Heart right ventricle (tissue), 16 donors: ENCODE measurements around the gene MAD1L1. TPM values are rescaled to one million over a fixed set of nuclear protein-coding genes. Genes with fewer than 3 reads are reported as not detected.
"Not testable (repeated sequence)": the region's sequence is repeated elsewhere in the genome, so short reads cannot be mapped to it uniquely, and the experiment has no call there.

ENCODE experiments used
- ATAC-seq, 8 donors: fragments of 200-7000 bp; cut with Tn5 transposase; one replicate each; pipeline ENCODE4 v1.9.1; 2020; ENCODE audit warnings: mild to moderate bottlenecking in 8 of 8, moderate library complexity in 8 of 8, moderate number of reproducible peaks in 1 of 8
- DNase-seq, 2 donors: peaks; one replicate each; pipeline ENCODE4 v3.0.0-alpha.2; 2020
- H3K27ac ChIP-seq, 10 donors: fragments of 200-600 bp; sonication (generic) in 2 of 10; one replicate each; pipeline versions ENCODE4 v1.5.0 to v1.8.0; 2020 to 2022; ENCODE audit warnings: mild to moderate bottlenecking in 3 of 10
- H3K27me3 ChIP-seq, 7 donors: fragments of 200-600 bp; one replicate each; pipeline ENCODE4 v1.8.0; 2021 to 2022; ENCODE audit warnings: mild to moderate bottlenecking in 2 of 7
- H3K36me3 ChIP-seq, 9 donors: fragments of 200-600 bp; sonication (generic) in 1 of 9; one replicate each; pipeline versions ENCODE4 v1.5.0 to v1.8.0; 2020 to 2022; ENCODE audit warnings: mild to moderate bottlenecking in 2 of 9
- H3K4me1 ChIP-seq, 9 donors: fragments of 200-600 bp; sonication (generic) in 1 of 9; one replicate each; pipeline versions ENCODE4 v1.5.0 to v1.8.0; 2020 to 2022; ENCODE audit warnings: mild to moderate bottlenecking in 4 of 9
- H3K4me3 ChIP-seq, 10 donors: fragments of 200-600 bp; sonication (generic) in 2 of 10; one replicate each; pipeline versions ENCODE4 v1.5.0 to v1.8.0; 2020 to 2022; ENCODE audit warnings: mild to moderate bottlenecking in 7 of 10, moderate library complexity in 2 of 10
- H3K9me3 ChIP-seq, 11 donors: fragments of 200-600 bp in 10 of 11; sonication (generic) in 2 of 11; one replicate each; pipeline versions ENCODE4 v1.5.0 to v1.8.0; 2013 to 2022; ENCODE audit warnings: mild to moderate bottlenecking in 2 of 11, control low read depth in 1 of 11, moderate library complexity in 1 of 11
- WGBS, 2 donors: extraction: QIAGEN DNeasy Blood & Tissue Kit; methylation state at CpG; one replicate each; pipeline ENCODE4 v1.1.7; 2013; ENCODE audit warnings: inconsistent platforms in 1 of 2; 5-methylcytosine and 5-hydroxymethylcytosine counted together
- intact Hi-C, 10 donors: fragments of 100-400 bp; cut with DNase I; formaldehyde crosslinking; loops; one replicate each; pipeline versions ENCODE4 v1.11.1 to v1.14.2; 2022
- polyA plus RNA-seq, 2 donors: library from polyadenylated mRNA; stranded (reverse); fragments of 200-250 nt; gene quantifications; one replicate each; pipeline ENCODE4 v1.2.3, GENCODE V29; 2013
- total RNA-seq, 10 donors: library from RNA; stranded (reverse); fragmentation: NEBNext Ultra II Directional in 3 of 10; extraction: Animal tissue kit (Norgen Biotek cat#: 25700) in 3 of 10; gene quantifications; one replicate each; pipeline versions ENCODE4 v1.2.1 to v1.2.4, GENCODE V29; 2021 to 2023
- TF ChIP-seq, protein P1 (sequence below), 9 donors: fragments of 200-600 bp; sonication (generic) in 2 of 9; IDR thresholded peaks; one replicate each; pipeline versions ENCODE4 v1.5.0 to v1.8.0; 2021 to 2022; ENCODE audit warnings: antibody characterized with exemption in 9 of 9, mild to moderate bottlenecking in 5 of 9, moderate library complexity in 1 of 9
- donor health status: Arrhythmogenic right ventricular cardiomyopathy.
- donor health status: ischemic (EF 13 %, LVEDD 7.1; RV severe dilation, severe dysfunction).
- donor health status: healthy with polysubstance abuse.
- donor health status: DM: no; HTN: yes; CAD: no.
- donor health status: DM: no; HTN: no; CAD: no.
- donor health status: ischemic (EF 25% LVEDD 6.9; RV normal size, moderate dysfunction).
- donor health status: ischemic (EF 25% LVEDD 5.7; RV mildly dilated, moderate dysfunction).
- donor health status: healthy.
- donor health status: DM: yes; HTN: yes; CAD: no.
- donor health status: Ischemic cardiomyopathy.
- donor health status: ischemic (EF 35%, LVEDD 5.7; RV mildly dilated, moderate dysfunction).
- donor health status: nonischemic (EF 11% LVEDD 7.7; RV severe dilation, severe dysfunction).
- donor health status: DM: yes; HTN: yes; CAD: no.
- donor health status: PGD.
- donor health status: ischemic (EF 29% LVEDD 5.4; RV normal size, mild dysfunction).
- donor health status: nonischemic (EF 23%, LVEDD 6.1; RV moderate dilation, normal function).

The MAD1L1 gene
- total and polyA plus RNA-seq, 12 donors = 13.8 to 46.8 (median 20.2) TPM

DNA sequence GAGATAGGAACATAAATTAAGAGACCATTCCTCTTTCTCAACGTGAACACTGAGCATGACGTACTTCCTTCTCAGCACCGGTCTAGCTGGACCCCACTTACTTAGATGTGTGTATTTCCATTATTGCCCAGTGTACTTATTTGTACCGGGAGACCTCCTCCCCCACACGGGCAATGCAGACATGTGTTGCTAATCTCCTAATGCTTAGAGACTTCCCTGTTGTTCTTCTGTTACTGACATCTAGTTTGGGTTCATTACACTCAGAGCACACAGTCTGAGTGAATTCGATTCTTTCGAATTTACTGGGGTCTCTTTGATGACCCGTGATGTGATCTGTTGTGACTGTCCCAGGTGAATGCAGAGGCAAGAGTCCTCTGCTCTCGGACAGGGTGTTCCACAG, 260.0 kb downstream of the MAD1L1 start:
- Histone ChIP-seq H3K27me3 (no peaks in the 10 kb centered on the region), H3K36me3 (peaks cover 0 to 16% (median 0%) of the 10 kb centered on the region in 9 donors), H3K4me1 (peaks cover 0 to 4% (median 0%) of the 10 kb centered on the region in 9 donors), H3K9me3 (peaks cover 0 to 2% (median 0%) of the 10 kb centered on the region in 11 donors), H3K27ac (no peak overlapping the region), H3K4me3 (no peak overlapping the region)
- TF ChIP-seq, protein P1, sequence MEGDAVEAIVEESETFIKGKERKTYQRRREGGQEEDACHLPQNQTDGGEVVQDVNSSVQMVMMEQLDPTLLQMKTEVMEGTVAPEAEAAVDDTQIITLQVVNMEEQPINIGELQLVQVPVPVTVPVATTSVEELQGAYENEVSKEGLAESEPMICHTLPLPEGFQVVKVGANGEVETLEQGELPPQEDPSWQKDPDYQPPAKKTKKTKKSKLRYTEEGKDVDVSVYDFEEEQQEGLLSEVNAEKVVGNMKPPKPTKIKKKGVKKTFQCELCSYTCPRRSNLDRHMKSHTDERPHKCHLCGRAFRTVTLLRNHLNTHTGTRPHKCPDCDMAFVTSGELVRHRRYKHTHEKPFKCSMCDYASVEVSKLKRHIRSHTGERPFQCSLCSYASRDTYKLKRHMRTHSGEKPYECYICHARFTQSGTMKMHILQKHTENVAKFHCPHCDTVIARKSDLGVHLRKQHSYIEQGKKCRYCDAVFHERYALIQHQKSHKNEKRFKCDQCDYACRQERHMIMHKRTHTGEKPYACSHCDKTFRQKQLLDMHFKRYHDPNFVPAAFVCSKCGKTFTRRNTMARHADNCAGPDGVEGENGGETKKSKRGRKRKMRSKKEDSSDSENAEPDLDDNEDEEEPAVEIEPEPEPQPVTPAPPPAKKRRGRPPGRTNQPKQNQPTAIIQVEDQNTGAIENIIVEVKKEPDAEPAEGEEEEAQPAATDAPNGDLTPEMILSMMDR (IDR thresholded peaks at IDR 0.05) = no peak
- ATAC-seq (no peak), DNase-seq (no peak)
- intact Hi-C loops = no loop called here
- 96% methylated on average over 9 of the region's 9 CpGs for WGBS, 2 donors

DNA sequence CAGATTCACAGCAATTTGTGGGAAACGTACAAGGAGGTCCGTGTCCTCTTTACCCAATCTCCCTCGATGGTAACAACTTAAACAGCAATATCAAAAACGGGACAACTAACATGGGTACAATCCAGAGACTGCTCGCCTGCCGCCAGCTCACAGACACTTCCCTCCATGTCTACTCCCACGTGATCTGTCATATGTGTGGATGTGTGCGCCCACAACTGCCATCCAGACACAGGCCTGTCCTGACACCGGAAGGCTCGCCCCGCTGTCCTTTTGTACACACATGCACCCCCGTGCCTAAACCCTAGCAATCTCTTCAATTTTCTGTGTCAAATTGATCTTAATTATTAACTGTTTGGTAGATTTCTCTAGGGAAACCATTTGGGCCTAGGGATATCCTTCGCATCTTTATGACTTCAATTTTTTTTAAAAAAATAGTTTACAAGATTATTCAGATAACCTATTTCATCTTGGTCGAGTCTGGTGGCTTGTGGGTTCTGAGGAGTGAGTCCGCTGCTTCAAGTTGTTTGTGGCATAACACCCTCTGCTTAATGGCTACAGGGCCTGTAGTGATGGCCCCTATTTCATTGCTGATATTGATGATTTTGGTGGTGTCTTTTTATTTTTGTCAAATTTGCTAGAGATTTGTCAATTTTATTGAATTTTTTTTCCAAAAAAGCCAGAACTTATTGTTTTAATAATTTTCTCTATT, 260.6 kb downstream of the MAD1L1 start:
- Histone ChIP-seq H3K4me1 (peaks cover 0 to 4% (median 0%) of the 10 kb centered on the region in 9 donors), H3K4me3 (no peak overlapping the region), H3K36me3 (peaks cover 0 to 17% (median 0%) of the 10 kb centered on the region in 9 donors), H3K9me3 (no peaks in the 10 kb centered on the region), H3K27ac (no peak overlapping the region), H3K27me3 (no peaks in the 10 kb centered on the region)
- WGBS, 2 donors = 95% methylated on average over 15 of the region's 15 CpGs
- no peak for ATAC-seq
- TF ChIP-seq, protein P1 (IDR thresholded peaks at IDR 0.05) = no peak
- no peak for DNase-seq
- intact Hi-C loops = no loop called here

DNA sequence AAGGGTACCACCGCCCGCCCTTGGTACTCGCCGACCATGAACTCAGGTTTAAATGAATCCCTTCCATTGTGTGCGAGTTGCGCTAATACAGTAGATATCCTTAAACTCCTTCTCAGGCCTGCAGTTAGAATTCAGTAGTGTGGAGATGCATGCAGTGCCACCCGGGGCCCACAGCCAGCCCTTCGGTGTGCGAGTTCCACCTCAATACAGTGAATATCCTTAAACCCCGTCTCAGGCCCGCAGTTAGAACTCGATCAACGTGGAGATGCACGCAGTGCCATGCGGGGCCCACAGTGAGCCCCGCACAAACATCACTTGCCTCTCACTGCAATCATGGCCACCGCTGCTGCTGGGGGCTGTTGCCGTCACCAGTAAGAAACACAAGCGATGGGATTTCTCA, 261.9 kb downstream of the MAD1L1 start:
- H3K9me3 ChIP-seq = no peaks in the 10 kb centered on the region
- no peak overlapping the region for H3K4me3 ChIP-seq
- TF ChIP-seq, protein P1 (IDR thresholded peaks at IDR 0.05) = no peak
- ATAC-seq (no peak), DNase-seq (no peak)
- 97 to 98% methylated on average over 19 of the region's 19 CpGs for WGBS, 2 donors
- H3K27ac ChIP-seq = no peak overlapping the region
- H3K27me3 ChIP-seq = no peaks in the 10 kb centered on the region
- peaks cover 0 to 6% (median 0%) of the 10 kb centered on the region in 9 donors for H3K36me3 ChIP-seq
- H3K4me1 ChIP-seq = peaks cover 0 to 4% (median 0%) of the 10 kb centered on the region in 9 donors
- intact Hi-C loops = no loop called here

DNA sequence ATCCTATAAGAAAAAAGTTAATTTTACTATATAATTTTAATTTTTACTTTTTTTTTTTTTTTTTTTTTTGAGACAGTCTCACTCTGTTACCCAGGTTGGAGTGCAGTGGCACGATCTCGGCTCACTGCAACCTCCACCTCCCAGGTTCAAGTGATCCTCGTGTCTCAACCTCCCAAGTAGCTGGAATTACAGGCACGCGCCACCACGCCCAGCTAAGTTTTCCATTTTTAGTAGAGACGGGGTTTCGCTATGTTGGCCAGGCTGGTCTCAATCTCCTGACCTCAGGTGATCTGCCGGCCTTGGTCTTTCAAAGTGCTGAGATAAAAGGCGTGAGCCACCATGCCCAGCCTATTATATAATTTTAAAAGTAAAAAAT, 262.5 kb downstream of the MAD1L1 start:
- ATAC-seq, H3K27ac ChIP-seq, H3K27me3 ChIP-seq, H3K36me3 ChIP-seq, H3K4me3 ChIP-seq, DNase-seq, intact Hi-C loops, H3K9me3 ChIP-seq: not testable (repeated sequence)
- 97 to 99% methylated on average over 10 of the region's 10 CpGs for WGBS, 2 donors
- H3K4me1 ChIP-seq = peaks cover 0 to 11% (median 4%) of the 10 kb centered on the region in 9 donors
